GM12878 (cell line): ENCODE results near the gene PRLH. TPM values are rescaled to one million over a fixed set of nuclear protein-coding genes. Genes with fewer than 3 reads are reported as not detected.

Experiments
- ATAC-seq: fragments of 200-7000 bp; cut with Tn5 transposase; 3 replicates; pipeline ENCODE4 v1.9.1; 2020; ENCODE audit warnings: mild to moderate bottlenecking, moderate library complexity
- BruUV-seq: library from RNA; stranded (reverse); fragments of 400-500 nt; replicated peaks from 2 replicates; lab custom pipeline; 2021; lab: Mats Ljungman, UMichigan
- CTCF ChIA-PET: fragments of 300-600 bp; sonication (Branson Sonifier 250); formaldehyde crosslinking; extraction: SDS; loops from one replicate; lab custom pipeline; 2021; ENCODE audit warnings: inconsistent platforms; lab: Yijun Ruan, JAX
- POLR2A ChIA-PET: fragments of 350-600 bp; formaldehyde crosslinking; extraction: SDS; loops from one replicate; lab custom pipeline; 2021; ENCODE audit warnings: inconsistent platforms; lab: Charles Lee
- RAD21 ChIA-PET: fragments of 300-600 bp; sonication (Branson Sonifier 250); formaldehyde crosslinking; loops from one replicate; lab custom pipeline; 2023; ENCODE audit warnings: antibody characterized with exemption; ENCODE audit not compliant: unreplicated experiment; lab: Charles Lee
- SMC1A ChIA-PET: fragments of 300-600 bp; sonication (Branson Sonifier 250); formaldehyde crosslinking; loops from one replicate; lab custom pipeline; 2023; ENCODE audit not compliant: unreplicated experiment, uncharacterized antibody; lab: Charles Lee
- DNase-seq: peaks from one replicate; pipeline ENCODE4 v3.0.0-alpha.2; 2011; ENCODE audit warnings: low read depth, low spot score
- FAIRE-seq: peaks from 3 replicates; lab custom pipeline; 2011; peaks lifted over from hg19 to GRCh38; lab: Jason Lieb, UNC
- H2AFZ ChIP-seq: 2 replicates; pipeline ENCODE4 v1.6.0; 2011; ENCODE audit warnings: low read depth, low read length, control low read depth; ENCODE audit not compliant: control insufficient read depth
- H3K27ac ChIP-seq: 2 replicates; pipeline ENCODE4 v1.5.1; 2011; ENCODE audit warnings: control low read depth; ENCODE audit not compliant: control insufficient read depth, insufficient read depth
- H3K27me3 ChIP-seq, 2 experiments: replicated peaks in 1 of 2; 2 replicates each; pipeline versions ENCODE4 v1.6.0 to v1.6.1; 2011; ENCODE audit warnings: low read length in 1 of 2; ENCODE audit not compliant: control insufficient read depth in 2 of 2, insufficient read depth in 2 of 2
- H3K36me3 ChIP-seq, 2 experiments: 2 replicates each; pipeline ENCODE4 v1.5.1; 2011; ENCODE audit warnings: low read length in 1 of 2; ENCODE audit not compliant: control insufficient read depth in 2 of 2, insufficient read depth in 2 of 2
- H3K4me1 ChIP-seq: 2 replicates; pipeline ENCODE4 v1.6.1; 2011; ENCODE audit warnings: mild to moderate bottlenecking, low read length, moderate library complexity, mixed read lengths; ENCODE audit not compliant: control insufficient read depth, insufficient read depth
- H3K4me2 ChIP-seq: 2 replicates; pipeline ENCODE4 v1.6.0; 2011; ENCODE audit warnings: control low read depth; ENCODE audit not compliant: control insufficient read depth, insufficient read depth
- H3K4me3 ChIP-seq: fragments of 200-600 bp; sonication (generic); 2 replicates; pipeline ENCODE4 v1.5.1; 2016
- H3K79me2 ChIP-seq: 2 replicates; pipeline ENCODE4 v1.6.0; 2011; ENCODE audit warnings: low read length; ENCODE audit not compliant: control insufficient read depth, insufficient read depth
- H3K9ac ChIP-seq: 2 replicates; pipeline ENCODE4 v1.8.0; 2011; ENCODE audit warnings: low read length, control low read depth, mixed read lengths; ENCODE audit not compliant: control insufficient read depth, insufficient read depth
- H3K9me3 ChIP-seq: replicated peaks from 3 replicates; pipeline ENCODE4 v1.5.1; 2011; ENCODE audit warnings: mild to moderate bottlenecking, low read length; ENCODE audit not compliant: control insufficient read depth, insufficient read depth
- H4K20me1 ChIP-seq: 2 replicates; pipeline ENCODE4 v1.6.0; 2011; ENCODE audit not compliant: control insufficient read depth, insufficient read depth
- ATF7 ChIP-seq: fragments of 450-650 bp; IDR thresholded peaks from 2 replicates; pipeline ENCODE4 v1.6.1; 2016; ENCODE audit warnings: low read depth, mild to moderate bottlenecking
- DPF2 ChIP-seq: fragments of 450-650 bp; IDR thresholded peaks from 2 replicates; pipeline ENCODE4 v1.6.1; 2017; ENCODE audit warnings: mild to moderate bottlenecking
- EP300 ChIP-seq, 2 experiments: fragments of 150-350 bp in 1 of 2; IDR thresholded peaks; 2 replicates each; pipeline ENCODE4 v1.6.1; 2011 to 2012; ENCODE audit warnings: low read depth in 2 of 2, low read length in 2 of 2, borderline replicate concordance in 1 of 2, improper control_type of control experiment in 1 of 2, inconsistent platforms in 1 of 2; ENCODE audit not compliant: control insufficient read depth in 1 of 2
- HDGF ChIP-seq: fragments of 450-650 bp; IDR thresholded peaks from 2 replicates; pipeline ENCODE4 v1.6.1; 2016; ENCODE audit warnings: antibody characterized with exemption
- LARP7 ChIP-seq: fragments of 450-650 bp; IDR thresholded peaks from 2 replicates; pipeline ENCODE4 v1.6.1; 2017; ENCODE audit warnings: mild to moderate bottlenecking
- NBN ChIP-seq: fragments of 450-650 bp; IDR thresholded peaks from 2 replicates; pipeline ENCODE4 v1.6.1; 2016
- NFXL1 ChIP-seq: fragments of 450-650 bp; IDR thresholded peaks from 2 replicates; pipeline ENCODE4 v1.6.1; 2017; ENCODE audit warnings: antibody characterized with exemption, mild to moderate bottlenecking, borderline replicate concordance
- PAX5 ChIP-seq: IDR thresholded peaks from 2 replicates; pipeline ENCODE4 v1.6.1; 2011; ENCODE audit warnings: low read depth, low read length, borderline replicate concordance
- PML ChIP-seq: IDR thresholded peaks from 2 replicates; pipeline ENCODE4 v1.6.1; 2012; ENCODE audit warnings: low read length, inconsistent platforms
- RB1 ChIP-seq: fragments of 450-650 bp; formaldehyde crosslinking; IDR thresholded peaks from 2 replicates; pipeline ENCODE4 v1.6.1; 2017; ENCODE audit warnings: mild to moderate bottlenecking, borderline replicate concordance
- RBBP5 ChIP-seq: fragments of 200-600 bp; sonication (generic); conservative IDR thresholded peaks from 2 replicates; pipeline ENCODE4 v1.6.1; 2016
- RCOR1 ChIP-seq: conservative IDR thresholded peaks from 2 replicates; pipeline ENCODE4 v1.6.1; 2012; ENCODE audit warnings: low read depth, low read length, improper control_type of control experiment
- SUPT20H ChIP-seq: IDR thresholded peaks from 2 replicates; pipeline ENCODE4 v1.6.1; 2011; ENCODE audit warnings: low read depth, mild to moderate bottlenecking, low read length, moderate library complexity, borderline replicate concordance; ENCODE audit not compliant: control insufficient read depth
- ZBTB33 ChIP-seq: fragments of 450-650 bp; IDR thresholded peaks from 2 replicates; pipeline ENCODE4 v1.6.1; 2017; ENCODE audit warnings: mild to moderate bottlenecking
- ZSCAN29 ChIP-seq: fragments of 450-650 bp; IDR thresholded peaks from 2 replicates; pipeline ENCODE4 v1.6.1; 2017; ENCODE audit warnings: mild to moderate bottlenecking, moderate library complexity
- WGBS: methylation state at CpG from one replicate; pipeline ENCODE4 v1.1.6; 2016; ENCODE audit warnings: low lambda C conversion rate; ENCODE audit not compliant: insufficient replicate concordance, insufficient coverage; ENCODE audit errors: missing lambda C conversion rate; 5-methylcytosine and 5-hydroxymethylcytosine counted together
- in situ Hi-C: fragments of 300-500 bp; cut with MboI; formaldehyde crosslinking; loops from 9 replicates; pipeline ENCODE4 v1.14.3; 2018; ENCODE audit warnings: mixed read lengths
- intact Hi-C: fragments of 100-400 bp; cut with micrococcal nuclease; formaldehyde crosslinking; loops from one replicate; pipeline ENCODE4 v1.14.2; 2022; ENCODE audit not compliant: unreplicated experiment
- polyA plus RNA-seq, 11 experiments: library from polyadenylated mRNA; depleted of rRNA in 4 of 11; unstranded in 6 of 11; stranded (reverse) in 5 of 11; fragments of >200 nt; fragmentation: Nextera tagmentation in 4 of 11; fragmentation: Illumina TruSeq in 1 of 11; extraction: Ambion mirVana in 4 of 11; extraction: Trizol in 1 of 11; gene quantifications; 1 replicate in 1 of 11; 2 replicates in 10 of 11; pipeline versions ENCODE4 v1.2.1 to v1.2.3, GENCODE V29; 2011 to 2016; ENCODE audit warnings: inconsistent platforms in 2 of 11, missing spikeins in 2 of 11, low read depth in 1 of 11
- total RNA-seq, 4 experiments: library from RNA; depleted of rRNA in 3 of 4; stranded (reverse); fragments of >200 nt in 3 of 4; fragmentation: Illumina TruSeq in 1 of 4; extraction: Trizol in 1 of 4; gene quantifications; 2 replicates each; pipeline versions ENCODE4 v1.2.1 to v1.2.3, GENCODE V29; 2013 to 2021
- TF ChIP-seq, protein P1 (sequence below): fragments of 450-650 bp; IDR thresholded peaks from 2 replicates; pipeline ENCODE4 v1.6.1; 2014; ENCODE audit warnings: mild to moderate bottlenecking
- TF ChIP-seq, protein P2 (sequence below): IDR thresholded peaks from 2 replicates; pipeline ENCODE4 v1.6.1; 2012; ENCODE audit warnings: improper control_type of control experiment, low read depth, low read length; ENCODE audit not compliant: insufficient replicate concordance

Gene PRLH
- total and polyA plus RNA-seq, 10 of the 15 experiments (the other 5 are each of a cell fraction or from before 2014, with no cell fraction given): not detected

GRCh38 chr2:237557633-237558015, 8.8 kb upstream of the PRLH start:
- WGBS: 7% methylated on average over 4 of the region's 4 CpGs
- no peaks in the 10 kb centered on the region for H3K27me3 ChIP-seq
- FAIRE-seq (no peak), ATAC-seq (peak; percentile 61), DNase-seq (no peak)
- ChIA-PET SMC1A (interaction anchor here (0.6 to 7.4 kb wide), 9 partner anchors 9 to 404 kb away, joined by 3 to 44 read pairs (median 4); no protein-coding TSS in a partner anchor), RAD21 (interaction anchor here (0.6 to 2.7 kb wide), 8 partner anchors 13 to 399 kb away, joined by 3 to 17 read pairs (median 6); no protein-coding TSS in a partner anchor), POLR2A (interaction anchor here (2.4 to 2.5 kb wide), 2 partner anchors 17 to 29 kb away, joined by 6 to 11 read pairs; no protein-coding TSS in a partner anchor), CTCF (interaction anchor here (0.7 to 6.0 kb wide), 7 partner anchors 8 to 107 kb away, joined by 3 to 38 read pairs (median 3); no protein-coding TSS in a partner anchor)
- peak overlapping the region; percentile 17; the same call in 1 of the 2 replicates for H3K4me3 ChIP-seq
- H3K36me3 ChIP-seq: no peaks in the 10 kb centered on the region
- no peaks in the 10 kb centered on the region for H3K79me2 ChIP-seq
- BruUV-seq: no TSS peak
- in situ Hi-C loops: no loop called here
- peak overlapping the region; percentile 38; the same call in 1 of the 2 replicates for H3K4me2 ChIP-seq
- H3K4me1 ChIP-seq: peaks cover 19% of the 10 kb centered on the region
- H2AFZ ChIP-seq: peak overlapping the region; percentile 71
- H3K9ac ChIP-seq: peak overlapping the region; percentile 30; the same call in 1 of the 2 replicates
- H4K20me1 ChIP-seq: no peaks in the 10 kb centered on the region
- peak overlapping the region; percentile 75 for H3K27ac ChIP-seq
- H3K9me3 ChIP-seq: peaks cover 12% of the 10 kb centered on the region
- intact Hi-C loops: loop anchor here (2.0 to 5.0 kb wide), 2 partner anchors 29 to 45 kb away; no protein-coding TSS in a partner anchor
- no peak for TF ChIP-seq SUPT20H
- TF ChIP-seq NBN: no peak
- TF ChIP-seq, protein P1, sequence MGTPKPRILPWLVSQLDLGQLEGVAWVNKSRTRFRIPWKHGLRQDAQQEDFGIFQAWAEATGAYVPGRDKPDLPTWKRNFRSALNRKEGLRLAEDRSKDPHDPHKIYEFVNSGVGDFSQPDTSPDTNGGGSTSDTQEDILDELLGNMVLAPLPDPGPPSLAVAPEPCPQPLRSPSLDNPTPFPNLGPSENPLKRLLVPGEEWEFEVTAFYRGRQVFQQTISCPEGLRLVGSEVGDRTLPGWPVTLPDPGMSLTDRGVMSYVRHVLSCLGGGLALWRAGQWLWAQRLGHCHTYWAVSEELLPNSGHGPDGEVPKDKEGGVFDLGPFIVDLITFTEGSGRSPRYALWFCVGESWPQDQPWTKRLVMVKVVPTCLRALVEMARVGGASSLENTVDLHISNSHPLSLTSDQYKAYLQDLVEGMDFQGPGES: no peak
- no peak for TF ChIP-seq RBBP5
- no peak for TF ChIP-seq LARP7
- TF ChIP-seq, protein P2, sequence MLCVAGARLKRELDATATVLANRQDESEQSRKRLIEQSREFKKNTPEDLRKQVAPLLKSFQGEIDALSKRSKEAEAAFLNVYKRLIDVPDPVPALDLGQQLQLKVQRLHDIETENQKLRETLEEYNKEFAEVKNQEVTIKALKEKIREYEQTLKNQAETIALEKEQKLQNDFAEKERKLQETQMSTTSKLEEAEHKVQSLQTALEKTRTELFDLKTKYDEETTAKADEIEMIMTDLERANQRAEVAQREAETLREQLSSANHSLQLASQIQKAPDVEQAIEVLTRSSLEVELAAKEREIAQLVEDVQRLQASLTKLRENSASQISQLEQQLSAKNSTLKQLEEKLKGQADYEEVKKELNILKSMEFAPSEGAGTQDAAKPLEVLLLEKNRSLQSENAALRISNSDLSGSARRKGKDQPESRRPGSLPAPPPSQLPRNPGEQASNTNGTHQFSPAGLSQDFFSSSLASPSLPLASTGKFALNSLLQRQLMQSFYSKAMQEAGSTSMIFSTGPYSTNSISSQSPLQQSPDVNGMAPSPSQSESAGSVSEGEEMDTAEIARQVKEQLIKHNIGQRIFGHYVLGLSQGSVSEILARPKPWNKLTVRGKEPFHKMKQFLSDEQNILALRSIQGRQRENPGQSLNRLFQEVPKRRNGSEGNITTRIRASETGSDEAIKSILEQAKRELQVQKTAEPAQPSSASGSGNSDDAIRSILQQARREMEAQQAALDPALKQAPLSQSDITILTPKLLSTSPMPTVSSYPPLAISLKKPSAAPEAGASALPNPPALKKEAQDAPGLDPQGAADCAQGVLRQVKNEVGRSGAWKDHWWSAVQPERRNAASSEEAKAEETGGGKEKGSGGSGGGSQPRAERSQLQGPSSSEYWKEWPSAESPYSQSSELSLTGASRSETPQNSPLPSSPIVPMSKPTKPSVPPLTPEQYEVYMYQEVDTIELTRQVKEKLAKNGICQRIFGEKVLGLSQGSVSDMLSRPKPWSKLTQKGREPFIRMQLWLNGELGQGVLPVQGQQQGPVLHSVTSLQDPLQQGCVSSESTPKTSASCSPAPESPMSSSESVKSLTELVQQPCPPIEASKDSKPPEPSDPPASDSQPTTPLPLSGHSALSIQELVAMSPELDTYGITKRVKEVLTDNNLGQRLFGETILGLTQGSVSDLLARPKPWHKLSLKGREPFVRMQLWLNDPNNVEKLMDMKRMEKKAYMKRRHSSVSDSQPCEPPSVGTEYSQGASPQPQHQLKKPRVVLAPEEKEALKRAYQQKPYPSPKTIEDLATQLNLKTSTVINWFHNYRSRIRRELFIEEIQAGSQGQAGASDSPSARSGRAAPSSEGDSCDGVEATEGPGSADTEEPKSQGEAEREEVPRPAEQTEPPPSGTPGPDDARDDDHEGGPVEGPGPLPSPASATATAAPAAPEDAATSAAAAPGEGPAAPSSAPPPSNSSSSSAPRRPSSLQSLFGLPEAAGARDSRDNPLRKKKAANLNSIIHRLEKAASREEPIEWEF: peak; percentile 6
- no peak for TF ChIP-seq RCOR1
- no peak for TF ChIP-seq RB1
- no peak for TF ChIP-seq NFXL1
- TF ChIP-seq ATF7: 0 out of 2 replicates have a peak, but pooled peaks have one; percentile 6
- 0 out of 2 replicates have a peak, but pooled peaks have one; percentile 2 for TF ChIP-seq DPF2
- no peak for TF ChIP-seq PAX5
- 0 out of 2 replicates have a peak, but pooled peaks have one; percentile 27 for TF ChIP-seq HDGF
- no peak for TF ChIP-seq ZSCAN29
- TF ChIP-seq PML: no peak
- 0 out of 4 replicates have a peak, but pooled peaks of 1 of the 2 experiments have one; percentile 4 for TF ChIP-seq EP300 (IDR thresholded peaks at IDR 0.05; ENCODE audit: borderline replicate concordance in 1 of 2, control insufficient read depth in 1 of 2, low read depth in 2 of 2, low read length in 2 of 2)
- no peak for TF ChIP-seq ZBTB33
